Measurements from ENCODE around the gene RUSC1.
"Not testable (repeated sequence)": the region's sequence is repeated elsewhere in the genome, so short reads cannot be mapped to it uniquely, and the experiment has no call there.

- not testable (repeated sequence) for TF ChIP-seq EZH2phosphoT487 (IDR thresholded peaks at IDR 0.05; ENCODE audit: borderline replicate concordance)
- TF ChIP-seq, protein P1, sequence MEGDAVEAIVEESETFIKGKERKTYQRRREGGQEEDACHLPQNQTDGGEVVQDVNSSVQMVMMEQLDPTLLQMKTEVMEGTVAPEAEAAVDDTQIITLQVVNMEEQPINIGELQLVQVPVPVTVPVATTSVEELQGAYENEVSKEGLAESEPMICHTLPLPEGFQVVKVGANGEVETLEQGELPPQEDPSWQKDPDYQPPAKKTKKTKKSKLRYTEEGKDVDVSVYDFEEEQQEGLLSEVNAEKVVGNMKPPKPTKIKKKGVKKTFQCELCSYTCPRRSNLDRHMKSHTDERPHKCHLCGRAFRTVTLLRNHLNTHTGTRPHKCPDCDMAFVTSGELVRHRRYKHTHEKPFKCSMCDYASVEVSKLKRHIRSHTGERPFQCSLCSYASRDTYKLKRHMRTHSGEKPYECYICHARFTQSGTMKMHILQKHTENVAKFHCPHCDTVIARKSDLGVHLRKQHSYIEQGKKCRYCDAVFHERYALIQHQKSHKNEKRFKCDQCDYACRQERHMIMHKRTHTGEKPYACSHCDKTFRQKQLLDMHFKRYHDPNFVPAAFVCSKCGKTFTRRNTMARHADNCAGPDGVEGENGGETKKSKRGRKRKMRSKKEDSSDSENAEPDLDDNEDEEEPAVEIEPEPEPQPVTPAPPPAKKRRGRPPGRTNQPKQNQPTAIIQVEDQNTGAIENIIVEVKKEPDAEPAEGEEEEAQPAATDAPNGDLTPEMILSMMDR (IDR thresholded peaks at IDR 0.05 in 2 of 3, conservative IDR thresholded peaks at IDR 0.05 in 1 of 3; ENCODE audit: borderline replicate concordance in 1 of 3, insufficient read depth in 1 of 3, low read depth in 2 of 3, low read length in 2 of 3), result not testable (repeated sequence)
Measured at GRCh38 chr1:155328856-155329255, 8.2 kb downstream of the RUSC1 start.

Data from HCT116 (cell line).